ENCODE results near the gene ASIC4.

DNA sequence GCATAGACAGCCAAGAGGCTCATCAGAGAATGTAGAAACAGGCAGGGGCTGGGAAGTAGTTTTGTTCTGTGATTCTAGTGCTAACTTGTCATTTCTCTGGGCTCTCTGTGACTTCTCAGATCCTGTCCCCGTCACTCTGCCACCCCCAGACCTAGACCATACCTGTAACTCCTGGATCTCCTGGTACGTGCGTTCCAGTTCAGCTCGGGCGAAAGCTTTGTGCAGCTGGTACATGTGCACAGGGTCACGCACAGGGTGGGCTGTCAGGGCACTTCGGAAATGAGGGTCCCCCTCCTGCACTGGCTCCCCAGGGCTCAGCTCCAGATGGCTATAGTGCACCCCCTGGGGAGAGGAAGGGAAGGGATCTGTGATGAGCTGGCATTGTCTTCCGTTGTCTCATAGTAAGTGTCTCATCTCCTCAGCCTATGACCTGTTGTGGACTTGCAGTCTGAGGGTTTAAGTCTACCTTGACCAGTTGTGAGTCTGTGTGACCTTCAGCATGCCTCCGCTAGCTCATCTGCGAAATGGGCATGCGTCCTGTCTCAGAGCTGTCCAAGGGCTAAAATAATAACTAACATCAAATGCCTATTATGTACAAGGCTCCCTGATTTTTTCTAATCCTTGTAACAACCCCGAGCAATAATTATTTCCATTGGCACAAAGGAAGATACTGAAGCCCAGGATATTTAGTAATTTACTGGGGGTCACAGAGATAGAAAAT is 26.7 kb downstream of the ASIC4 start:
- no peak for TF ChIP-seq ZNF274 (IDR thresholded peaks at IDR 0.05; ENCODE audit: borderline replicate concordance, extremely low read depth, low read length)
- TF ChIP-seq POLR2A (IDR thresholded peaks at IDR 0.05; ENCODE audit: control extremely low read depth in 1 of 2, low read depth in 2 of 2, low read length in 2 of 2): no peak
- no peak for TF ChIP-seq TAF1 (IDR thresholded peaks at IDR 0.05; ENCODE audit: low read depth, low read length)
- TF ChIP-seq HDAC6 (IDR thresholded peaks at IDR 0.05; ENCODE audit: low read depth, low read length): no peak
- no peak for TF ChIP-seq POLR2AphosphoS5 (IDR thresholded peaks at IDR 0.05; ENCODE audit: low read depth, low read length)
- no peak for TF ChIP-seq KDM5A (IDR thresholded peaks at IDR 0.05; ENCODE audit: low read length)
